HepG2 (cell line): ENCODE data around the gene RNF213. TPM values are rescaled to one million over a fixed set of nuclear protein-coding genes. Genes with fewer than 3 reads are reported as not detected.

Experiments used
- ADNP ChIP-seq: sonication (generic); formaldehyde crosslinking; IDR thresholded peaks from 2 replicates; pipeline ENCODE4 v1.4.0; 2020; ENCODE audit warnings: missing genetic modification reagents
- CBFB ChIP-seq: sonication (generic); formaldehyde crosslinking; IDR thresholded peaks from 2 replicates; pipeline ENCODE4 v1.4.0; 2020; ENCODE audit warnings: missing genetic modification reagents
- HNRNPK ChIP-seq: fragments of 200-400 bp; formaldehyde crosslinking; IDR thresholded peaks from 2 replicates; pipeline ENCODE4 v1.6.1; 2018; ENCODE audit warnings: low read length, low read depth, moderate library complexity, mild to moderate bottlenecking; ENCODE audit not compliant: poor library complexity, severe bottlenecking
- MTA3 ChIP-seq: sonication (generic); formaldehyde crosslinking; IDR thresholded peaks from 2 replicates; pipeline ENCODE4 v1.4.0; 2020; ENCODE audit warnings: missing genetic modification reagents
- POGK ChIP-seq: sonication (generic); formaldehyde crosslinking; conservative IDR thresholded peaks from 2 replicates; pipeline ENCODE4 v1.8.0; 2022; ENCODE audit warnings: mild to moderate bottlenecking, moderate library complexity, missing genetic modification reagents
- RFX5 ChIP-seq: IDR thresholded peaks from 2 replicates; pipeline ENCODE4 v1.6.1; 2011; ENCODE audit warnings: low read depth, low read length, improper control_type of control experiment
- SAP130 ChIP-seq: IDR thresholded peaks from 2 replicates; pipeline ENCODE4 v1.6.1; 2016; ENCODE audit warnings: low read depth
- SPEN ChIP-seq: sonication (generic); formaldehyde crosslinking; IDR thresholded peaks from 2 replicates; pipeline ENCODE4 v1.5.1; 2020; ENCODE audit warnings: low read depth, mild to moderate bottlenecking, missing genetic modification reagents
- THAP7 ChIP-seq: sonication (generic); formaldehyde crosslinking; IDR thresholded peaks from 2 replicates; pipeline ENCODE4 v1.8.1; 2023; ENCODE audit warnings: mild to moderate bottlenecking, missing genetic modification reagents
- ZBTB42 ChIP-seq: sonication (generic); formaldehyde crosslinking; IDR thresholded peaks from 2 replicates; pipeline ENCODE4 v1.5.0; 2020; ENCODE audit warnings: mild to moderate bottlenecking, missing genetic modification reagents
- ZNF101 ChIP-seq: sonication (generic); formaldehyde crosslinking; IDR thresholded peaks from 2 replicates; pipeline ENCODE4 v1.4.0; 2020; ENCODE audit warnings: mild to moderate bottlenecking, low read depth, missing genetic modification reagents, borderline replicate concordance
- ZNF549 ChIP-seq: sonication (generic); formaldehyde crosslinking; IDR thresholded peaks from 2 replicates; pipeline ENCODE4 v1.5.0; 2020; ENCODE audit warnings: missing genetic modification reagents
- ZNF572 ChIP-seq: sonication (generic); formaldehyde crosslinking; IDR thresholded peaks from 2 replicates; pipeline ENCODE4 v1.5.1; 2020; ENCODE audit warnings: mild to moderate bottlenecking, missing genetic modification reagents
- ZNF703 ChIP-seq: sonication (generic); formaldehyde crosslinking; IDR thresholded peaks from 2 replicates; pipeline ENCODE4 v1.5.1; 2020; ENCODE audit warnings: missing genetic modification reagents, mild to moderate bottlenecking, moderate library complexity, borderline replicate concordance
- ZNF720 ChIP-seq: sonication (generic); formaldehyde crosslinking; IDR thresholded peaks from 2 replicates; pipeline ENCODE4 v1.4.0; 2020; ENCODE audit warnings: missing genetic modification reagents
- ZNF761 ChIP-seq: sonication (generic); formaldehyde crosslinking; conservative IDR thresholded peaks from 2 replicates; pipeline ENCODE4 v1.4.0; 2020; ENCODE audit warnings: mild to moderate bottlenecking, missing genetic modification reagents
- ZNF780A ChIP-seq: sonication (generic); formaldehyde crosslinking; IDR thresholded peaks from 2 replicates; pipeline ENCODE4 v1.8.0; 2022; ENCODE audit warnings: mild to moderate bottlenecking, missing genetic modification reagents, moderate library complexity
- ZNF883 ChIP-seq: sonication (generic); formaldehyde crosslinking; IDR thresholded peaks from 2 replicates; pipeline ENCODE4 v1.5.1; 2020; ENCODE audit warnings: mild to moderate bottlenecking, missing genetic modification reagents; ENCODE audit errors: not compliant biosample characterization
- ZSCAN5A ChIP-seq: sonication (generic); formaldehyde crosslinking; IDR thresholded peaks from 2 replicates; pipeline ENCODE4 v1.8.0; 2022; ENCODE audit warnings: mild to moderate bottlenecking, missing genetic modification reagents, borderline replicate concordance
- polyA plus RNA-seq, 8 experiments: library from polyadenylated mRNA; depleted of rRNA in 3 of 8; stranded (reverse) in 7 of 8; unstranded in 1 of 8; fragments of >200 nt; fragmentation: Illumina TruSeq in 4 of 8; extraction: Trizol in 4 of 8; gene quantifications; 2 replicates each; pipeline versions ENCODE4 v1.2.1 to v1.2.3, GENCODE V29; 2011 to 2016; ENCODE audit warnings: low read depth in 4 of 8, missing spikeins in 1 of 8, mixed read lengths in 1 of 8; ENCODE audit not compliant: insufficient read depth in 1 of 8
- total RNA-seq, 5 experiments: library from RNA; depleted of rRNA; stranded (reverse); fragments of >200 nt; fragmentation: Illumina TruSeq; extraction: Trizol; gene quantifications; 2 replicates each; pipeline ENCODE4 v1.2.3, GENCODE V29; 2016; ENCODE audit warnings: low read depth in 1 of 5
- TF ChIP-seq, protein P1 (sequence below): sonication (generic); formaldehyde crosslinking; IDR thresholded peaks from 2 replicates; pipeline ENCODE4 v1.8.0; 2022; ENCODE audit warnings: mild to moderate bottlenecking, missing genetic modification reagents
- TF ChIP-seq, protein P2 (sequence below): sonication (generic); formaldehyde crosslinking; IDR thresholded peaks from 2 replicates; pipeline ENCODE4 v1.4.0; 2020; ENCODE audit warnings: missing genetic modification reagents
- TF ChIP-seq, protein P3 (sequence below): IDR thresholded peaks from 2 replicates; pipeline ENCODE4 v1.6.1; 2016; ENCODE audit warnings: missing compliant biosample characterization, missing genetic modification reagents, borderline replicate concordance

The RNF213 gene
- total and polyA plus RNA-seq, 2 of the 13 experiments (the other 11 are each of a cell fraction or from before 2014, with no cell fraction given): 38.6 to 38.7 TPM

- TF ChIP-seq HNRNPK (peak; percentile 19), ZNF101 (CRISPR knock-in tag) (no peak), ZSCAN5A (no peak), SAP130 (CRISPR knock-in tag) (peak; percentile 71), ZNF720 (CRISPR knock-in tag) (no peak), POGK (CRISPR knock-in tag) (peak; percentile 59; the same call in 1 of the 2 replicates), THAP7 (no peak), MTA3 (CRISPR knock-in tag) (no peak), ZNF780A (CRISPR knock-in tag) (no peak), ZNF883 (peak; percentile 65), ZNF703 (no peak), ADNP (no peak), CBFB (CRISPR knock-in tag) (no peak), ZNF761 (CRISPR knock-in tag) (peak; percentile 79; the same call in 1 of the 2 replicates), RFX5 (no peak), ZBTB42 (CRISPR knock-in tag) (no peak), SPEN (peak; percentile 67), ZNF549 (CRISPR knock-in tag) (no peak), ZNF572 (CRISPR knock-in tag) (no peak)
- TF ChIP-seq, protein P1, sequence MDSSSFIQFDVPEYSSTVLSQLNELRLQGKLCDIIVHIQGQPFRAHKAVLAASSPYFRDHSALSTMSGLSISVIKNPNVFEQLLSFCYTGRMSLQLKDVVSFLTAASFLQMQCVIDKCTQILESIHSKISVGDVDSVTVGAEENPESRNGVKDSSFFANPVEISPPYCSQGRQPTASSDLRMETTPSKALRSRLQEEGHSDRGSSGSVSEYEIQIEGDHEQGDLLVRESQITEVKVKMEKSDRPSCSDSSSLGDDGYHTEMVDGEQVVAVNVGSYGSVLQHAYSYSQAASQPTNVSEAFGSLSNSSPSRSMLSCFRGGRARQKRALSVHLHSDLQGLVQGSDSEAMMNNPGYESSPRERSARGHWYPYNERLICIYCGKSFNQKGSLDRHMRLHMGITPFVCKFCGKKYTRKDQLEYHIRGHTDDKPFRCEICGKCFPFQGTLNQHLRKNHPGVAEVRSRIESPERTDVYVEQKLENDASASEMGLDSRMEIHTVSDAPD: no peak
- TF ChIP-seq, protein P2, sequence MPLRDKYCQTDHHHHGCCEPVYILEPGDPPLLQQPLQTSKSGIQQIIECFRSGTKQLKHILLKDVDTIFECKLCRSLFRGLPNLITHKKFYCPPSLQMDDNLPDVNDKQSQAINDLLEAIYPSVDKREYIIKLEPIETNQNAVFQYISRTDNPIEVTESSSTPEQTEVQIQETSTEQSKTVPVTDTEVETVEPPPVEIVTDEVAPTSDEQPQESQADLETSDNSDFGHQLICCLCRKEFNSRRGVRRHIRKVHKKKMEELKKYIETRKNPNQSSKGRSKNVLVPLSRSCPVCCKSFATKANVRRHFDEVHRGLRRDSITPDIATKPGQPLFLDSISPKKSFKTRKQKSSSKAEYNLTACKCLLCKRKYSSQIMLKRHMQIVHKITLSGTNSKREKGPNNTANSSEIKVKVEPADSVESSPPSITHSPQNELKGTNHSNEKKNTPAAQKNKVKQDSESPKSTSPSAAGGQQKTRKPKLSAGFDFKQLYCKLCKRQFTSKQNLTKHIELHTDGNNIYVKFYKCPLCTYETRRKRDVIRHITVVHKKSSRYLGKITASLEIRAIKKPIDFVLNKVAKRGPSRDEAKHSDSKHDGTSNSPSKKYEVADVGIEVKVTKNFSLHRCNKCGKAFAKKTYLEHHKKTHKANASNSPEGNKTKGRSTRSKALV (CRISPR knock-in tag): peak; percentile 23; the same call in 1 of the 2 replicates
- TF ChIP-seq, protein P3, sequence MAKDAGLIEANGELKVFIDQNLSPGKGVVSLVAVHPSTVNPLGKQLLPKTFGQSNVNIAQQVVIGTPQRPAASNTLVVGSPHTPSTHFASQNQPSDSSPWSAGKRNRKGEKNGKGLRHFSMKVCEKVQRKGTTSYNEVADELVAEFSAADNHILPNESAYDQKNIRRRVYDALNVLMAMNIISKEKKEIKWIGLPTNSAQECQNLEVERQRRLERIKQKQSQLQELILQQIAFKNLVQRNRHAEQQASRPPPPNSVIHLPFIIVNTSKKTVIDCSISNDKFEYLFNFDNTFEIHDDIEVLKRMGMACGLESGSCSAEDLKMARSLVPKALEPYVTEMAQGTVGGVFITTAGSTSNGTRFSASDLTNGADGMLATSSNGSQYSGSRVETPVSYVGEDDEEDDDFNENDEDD: peak; percentile 79; the same call in 1 of the 2 replicates
Measured at GRCh38 chr17:80260069-80260535, 550 bp upstream of the RNF213 start (continued).
